NCI-H226 (cell line): ENCODE measurements around the gene JMJD1C.

Source experiments
- DNase-seq: peaks from one replicate; pipeline ENCODE4 v3.0.0-alpha.2; 2015

Gene JMJD1C

DNA sequence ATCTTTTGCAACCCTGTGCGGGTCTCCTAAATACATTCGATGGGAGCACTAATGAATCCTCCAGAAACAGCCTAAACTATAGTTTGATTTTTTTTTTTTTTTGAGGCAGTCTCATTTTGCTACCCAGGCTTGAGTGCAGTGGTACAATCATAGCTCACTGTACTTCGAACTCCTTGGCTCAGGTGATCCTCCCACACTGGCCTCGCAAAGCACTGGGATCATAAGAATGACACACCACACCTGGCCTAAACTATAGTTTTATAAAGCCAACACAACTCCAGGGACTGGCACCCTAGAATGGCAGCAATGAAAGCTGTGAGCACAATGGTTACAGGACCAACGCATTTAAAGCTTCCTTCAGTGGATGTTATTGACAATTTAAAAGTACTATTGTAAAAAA, 14.5 kb upstream of the JMJD1C start:
- DNase-seq: no peak

DNA sequence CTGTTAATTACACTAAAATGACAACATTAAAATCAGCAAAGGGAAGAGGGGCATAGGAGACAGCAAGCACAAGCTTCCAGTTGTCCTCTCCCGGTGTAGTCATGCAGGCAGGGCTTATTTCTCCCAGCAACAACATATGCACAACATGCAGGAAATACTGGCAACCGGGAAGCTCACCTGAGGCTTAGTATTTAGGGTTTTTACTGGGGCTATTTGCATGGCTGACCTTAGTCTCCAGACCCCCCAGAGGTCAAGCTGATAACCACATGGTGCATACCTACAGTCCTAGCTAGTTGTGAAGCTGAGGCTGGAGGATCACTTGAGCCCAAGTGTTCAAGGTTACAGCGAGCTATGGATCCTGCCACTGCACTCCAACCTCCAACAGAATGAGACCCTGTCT, 12.8 kb upstream of the JMJD1C start:
- no peak for DNase-seq

DNA sequence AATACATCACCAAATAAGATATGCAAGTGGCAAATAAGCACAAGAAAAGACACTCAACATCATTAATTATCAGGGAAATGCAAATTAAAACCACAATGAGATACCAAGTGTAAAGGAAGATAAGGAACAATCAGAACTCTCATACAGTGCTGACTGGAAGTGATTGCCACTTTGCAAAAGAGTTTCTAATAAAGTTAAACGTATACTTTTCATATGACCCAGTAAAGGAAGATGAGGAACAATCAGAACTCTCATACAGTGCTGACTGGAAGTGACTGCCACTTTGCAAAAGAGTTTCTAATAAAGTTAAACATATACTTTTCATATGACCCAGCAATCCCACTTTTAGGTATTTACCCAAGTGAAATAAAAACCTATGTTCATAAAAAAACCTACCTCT, 12.2 kb upstream of the JMJD1C start:
- DNase-seq: no peak

DNA sequence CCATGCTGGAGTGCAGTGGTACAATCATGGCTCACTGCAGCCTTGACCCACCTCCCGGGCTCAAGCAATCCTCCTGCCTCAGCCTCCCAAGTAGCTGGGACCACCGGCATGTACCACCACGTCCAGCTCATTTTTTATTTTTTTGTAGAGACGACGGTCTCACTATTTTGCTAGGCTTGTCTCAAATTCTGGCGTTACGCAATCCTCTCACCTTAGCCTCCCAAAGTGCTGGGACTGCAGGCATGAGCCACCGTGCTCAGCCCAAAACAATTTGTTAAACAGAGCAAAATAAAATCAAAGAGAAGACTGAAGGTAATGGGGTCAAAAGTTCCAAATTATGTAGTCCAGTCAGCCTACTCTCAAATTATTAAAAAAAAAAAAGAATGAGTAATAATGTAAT, 8.7 kb upstream of the JMJD1C start:
- DNase-seq: no peak

DNA sequence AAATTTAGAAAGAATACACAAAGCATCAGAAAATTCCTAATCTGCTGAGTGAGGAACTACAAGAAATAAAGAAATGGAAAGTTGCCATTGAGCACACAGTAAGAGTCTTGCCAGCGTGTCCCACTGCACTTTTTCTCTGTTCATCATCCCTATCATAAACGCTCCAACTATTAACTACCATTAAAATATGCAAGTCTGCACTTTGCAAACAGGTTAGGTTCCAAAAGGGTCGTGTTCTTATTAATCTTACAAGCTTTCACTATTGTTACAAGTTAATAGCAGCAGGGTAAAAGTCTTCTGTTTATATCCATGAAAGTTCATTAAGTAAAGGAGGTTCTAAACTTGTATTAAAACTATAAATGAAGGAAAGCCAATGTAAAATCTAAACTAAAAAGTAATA, 5.2 kb upstream of the JMJD1C start:
- DNase-seq: no peak

DNA sequence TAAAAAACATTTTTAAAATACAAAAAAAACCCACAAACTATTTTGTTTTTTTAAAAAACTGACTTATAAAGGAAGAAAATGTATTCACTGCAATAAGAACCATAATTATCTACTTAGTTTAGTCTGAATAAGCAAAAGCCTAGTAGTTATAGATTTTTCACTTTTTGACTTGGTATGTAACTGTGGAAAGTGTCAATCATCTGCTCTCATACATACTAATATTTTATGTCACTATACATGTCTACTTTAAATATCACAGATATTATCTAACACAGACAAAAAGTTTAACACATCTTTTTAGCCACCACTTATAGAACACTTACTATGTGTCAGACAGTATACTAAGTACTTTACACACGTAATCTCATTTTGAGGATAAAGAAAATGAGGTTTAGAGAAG, 3.2 kb upstream of the JMJD1C start:
- DNase-seq: no peak

DNA sequence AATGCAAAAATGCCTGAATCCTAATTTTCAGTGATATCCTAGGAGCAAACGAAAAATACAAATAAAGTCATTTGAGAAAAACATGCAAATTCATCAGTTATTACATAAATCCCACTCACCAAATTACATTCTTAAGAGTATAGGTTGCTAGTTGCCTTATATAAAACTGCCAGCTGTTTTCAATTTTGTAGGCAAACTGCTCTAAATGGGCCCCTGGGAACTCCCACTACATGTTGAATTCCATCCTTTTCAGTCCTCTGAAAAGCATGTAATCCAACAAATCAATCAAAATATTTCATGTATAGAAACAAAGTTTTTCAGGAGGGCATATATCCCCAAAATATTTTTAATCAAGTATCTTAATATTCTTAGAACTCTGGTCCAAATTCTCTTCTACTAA, 2.1 kb upstream of the JMJD1C start:
- no peak for DNase-seq

DNA sequence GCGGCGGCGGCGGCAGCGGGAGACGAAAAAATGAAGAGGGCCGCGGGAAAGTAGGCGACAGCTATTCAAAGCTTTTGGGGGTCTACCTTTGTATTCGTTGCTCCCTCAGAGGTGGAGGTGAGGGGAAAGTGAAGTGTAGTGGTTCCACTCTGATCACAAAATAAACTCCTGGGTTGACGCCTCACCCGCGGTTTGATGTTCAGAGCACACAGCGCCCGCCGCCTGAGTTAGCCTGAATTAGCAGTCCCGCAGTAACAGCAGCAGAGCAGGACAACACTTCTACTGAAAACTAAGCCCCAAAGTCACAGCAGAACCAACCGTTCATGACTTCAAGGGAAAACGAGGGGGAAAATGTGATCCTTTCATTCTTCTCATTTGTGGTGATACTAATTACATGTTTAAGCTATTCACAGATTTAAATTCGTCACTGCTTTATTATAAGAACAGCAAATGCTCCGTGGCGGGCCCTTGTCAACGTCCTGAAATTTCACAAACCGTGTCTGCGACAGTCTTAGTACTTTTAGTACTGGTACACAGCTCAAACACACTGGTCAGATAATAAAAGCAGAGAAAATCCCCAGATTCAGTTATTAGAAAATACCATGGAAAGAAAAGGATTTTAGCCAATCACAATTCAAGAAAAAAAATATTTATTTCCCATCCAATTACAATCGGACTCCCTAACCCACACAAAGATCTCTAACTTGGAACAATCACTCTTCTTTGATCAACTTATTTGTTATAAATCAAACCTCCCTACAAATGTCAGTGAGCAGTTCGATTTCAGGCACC, 563 bp upstream of the JMJD1C start:
- DNase-seq: peak; percentile 21

DNA sequence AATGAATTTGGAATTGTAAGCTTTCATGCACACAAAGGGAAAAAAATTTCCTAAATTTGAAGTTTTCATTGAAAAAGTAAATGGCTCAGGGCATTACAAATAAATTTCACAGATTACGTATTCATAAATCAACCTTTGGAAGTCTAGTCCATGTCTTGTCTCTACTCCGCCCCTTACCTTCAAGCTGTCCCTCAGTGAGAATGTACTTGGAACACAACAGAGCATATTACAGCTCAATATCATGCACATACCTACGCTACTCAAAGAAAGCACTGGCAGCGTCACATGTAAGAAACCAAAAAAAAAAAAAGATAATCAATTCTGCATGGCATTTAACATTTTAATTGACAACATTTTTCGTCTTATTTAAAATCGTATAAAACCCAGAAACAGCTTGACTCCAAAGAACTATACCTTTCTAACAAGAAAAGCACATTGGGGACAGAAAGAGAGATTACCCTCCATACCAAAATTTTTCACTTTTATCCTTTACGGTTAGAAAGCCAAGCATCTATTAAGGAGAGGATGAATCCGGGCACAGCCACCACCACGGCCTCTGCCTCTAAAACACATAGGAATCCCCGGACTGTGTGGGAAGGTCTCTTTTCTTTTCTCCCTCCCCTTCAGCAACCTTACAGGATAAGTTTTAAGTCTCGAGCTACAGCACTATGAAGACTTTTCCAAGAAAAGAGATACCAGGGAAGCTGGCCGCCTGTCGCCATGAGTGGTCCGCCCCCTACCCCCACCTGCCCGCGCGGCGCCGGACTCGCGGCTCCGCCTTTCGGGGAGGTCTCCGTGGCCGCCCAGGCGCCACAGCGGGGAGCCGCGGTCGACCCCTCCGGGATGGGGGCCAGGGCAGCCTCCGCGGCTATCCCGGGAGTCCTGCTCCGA, 1.1 kb downstream of the JMJD1C start:
- DNase-seq: peak; percentile 10

DNA sequence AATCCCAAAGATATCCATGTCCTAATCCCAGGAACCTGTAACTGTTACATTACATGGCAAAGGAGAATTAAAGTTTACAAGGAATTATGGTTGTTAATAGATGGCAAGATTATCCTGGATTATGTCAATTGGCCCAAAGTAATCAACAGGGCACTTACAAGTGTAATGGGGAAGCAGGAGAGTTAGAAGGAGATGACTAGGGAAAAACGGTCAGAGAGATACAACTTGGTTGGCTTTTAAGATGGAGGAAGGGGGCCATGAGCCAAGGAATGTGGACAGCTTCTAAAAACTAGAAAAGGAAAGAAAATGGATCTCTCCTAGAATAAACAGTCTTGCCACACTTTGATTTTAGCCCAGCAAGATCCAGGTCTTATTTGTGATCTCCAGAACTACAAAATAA, 3.3 kb downstream of the JMJD1C start:
- no peak for DNase-seq

DNA sequence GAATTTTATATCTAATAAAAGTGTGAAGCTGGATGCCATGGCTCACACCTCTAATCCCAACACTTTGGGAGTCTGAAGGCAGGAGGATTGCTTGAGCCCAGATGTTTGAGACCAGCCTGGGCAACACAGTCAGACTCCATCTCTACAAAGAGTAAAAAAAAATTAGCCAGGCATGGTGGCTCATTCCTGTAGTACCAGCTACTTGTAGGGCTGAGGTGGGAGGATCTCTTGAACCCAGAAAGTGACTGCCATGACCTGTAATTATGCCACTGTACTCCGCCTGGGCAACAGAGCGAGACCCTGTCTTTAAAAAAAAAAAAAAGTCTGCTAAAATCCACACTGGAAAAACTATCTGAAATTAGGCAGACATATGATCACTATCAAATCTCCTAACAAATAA, 7.6 kb downstream of the JMJD1C start:
- no peak for DNase-seq

DNA sequence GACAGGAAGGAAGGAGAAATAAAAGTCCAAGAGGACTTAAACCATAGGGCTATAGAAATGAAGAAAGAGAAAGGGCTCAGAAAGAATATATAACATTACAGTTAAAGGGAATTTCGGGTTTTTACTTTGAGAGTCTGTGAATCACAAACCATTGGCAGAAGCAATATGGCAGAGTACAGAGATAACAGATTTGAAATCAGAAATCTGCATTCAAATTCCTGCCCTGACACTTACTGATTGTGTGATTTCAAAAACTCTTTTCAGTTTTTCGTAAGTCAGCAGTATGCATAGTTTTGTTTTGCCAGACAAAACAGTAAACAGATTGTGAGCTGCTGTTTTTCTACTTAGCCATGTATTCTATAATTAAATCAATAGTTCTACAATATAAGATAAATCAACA, 8.2 kb downstream of the JMJD1C start:
- DNase-seq: no peak

DNA sequence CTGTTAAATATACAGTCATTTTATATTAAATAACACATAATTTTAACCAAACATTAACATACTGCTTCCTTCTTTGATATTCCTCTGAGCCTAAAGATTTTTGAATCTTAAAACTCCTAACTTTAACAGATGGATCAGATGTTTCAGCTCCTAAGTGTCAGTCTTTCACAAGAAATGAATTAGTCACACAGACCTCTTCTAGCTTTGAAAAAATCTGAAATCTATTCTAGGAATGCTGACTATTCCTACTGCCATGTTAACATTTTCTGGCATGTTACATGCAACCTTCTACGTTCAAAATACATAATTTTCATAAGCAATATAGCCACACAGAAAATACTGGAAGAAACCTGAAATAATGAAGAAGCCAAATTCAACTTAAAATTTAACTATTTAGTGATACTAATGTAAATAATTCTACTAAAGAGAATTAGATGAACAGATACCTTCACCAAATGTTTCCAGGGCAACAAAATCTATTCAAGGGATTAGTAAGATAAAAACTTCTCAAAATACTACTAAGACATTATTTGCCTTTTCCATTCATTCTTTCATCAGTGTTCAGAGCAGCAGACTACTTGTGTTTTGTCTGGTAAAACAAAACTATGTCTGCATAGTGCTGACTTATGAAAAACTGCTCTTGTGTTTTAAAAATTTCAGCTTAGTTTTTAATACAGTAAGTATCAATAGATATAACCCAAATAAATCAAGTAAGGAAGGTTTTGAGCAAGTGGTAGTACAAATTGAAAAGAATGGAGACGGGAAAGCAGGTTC, 9.2 kb downstream of the JMJD1C start:
- DNase-seq: peak; percentile 67

DNA sequence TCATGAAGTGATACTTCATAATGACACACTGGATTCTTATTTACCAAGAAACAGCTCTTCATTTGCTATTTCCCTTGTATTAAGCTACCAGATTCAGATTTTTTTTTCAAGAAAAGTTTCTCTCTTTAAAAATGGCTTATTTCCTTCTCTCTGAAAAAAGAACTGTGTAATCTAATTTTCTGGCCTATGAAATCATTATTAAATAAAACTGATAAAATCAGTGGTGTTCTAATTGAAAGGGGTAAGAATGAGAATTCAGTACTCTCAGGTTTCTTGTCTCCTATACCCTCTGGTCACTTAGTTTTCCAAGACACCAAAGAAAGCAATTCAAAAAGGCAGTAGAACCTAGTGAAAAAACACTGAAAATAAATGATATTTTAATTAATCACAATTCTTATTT, 10.3 kb downstream of the JMJD1C start:
- DNase-seq: no peak

DNA sequence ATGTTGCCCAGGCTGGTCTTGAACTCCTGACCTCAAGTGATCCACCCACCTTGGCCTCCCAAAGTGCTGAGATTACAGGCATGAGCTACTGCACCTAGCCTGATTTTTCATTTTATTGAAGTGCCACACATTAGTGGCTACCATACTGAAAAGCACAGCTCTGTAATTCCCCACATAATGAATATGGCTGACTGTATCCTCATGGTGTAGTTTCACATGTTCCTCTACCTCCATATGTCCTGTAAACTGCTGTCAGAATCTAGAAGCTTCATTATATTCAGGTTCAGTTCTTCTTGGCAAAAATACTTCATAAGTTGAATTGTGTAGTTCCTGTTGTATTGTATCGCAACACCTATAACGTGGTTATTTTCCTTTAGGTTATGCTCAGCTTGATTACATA, 11.1 kb downstream of the JMJD1C start:
- no peak for DNase-seq

DNA sequence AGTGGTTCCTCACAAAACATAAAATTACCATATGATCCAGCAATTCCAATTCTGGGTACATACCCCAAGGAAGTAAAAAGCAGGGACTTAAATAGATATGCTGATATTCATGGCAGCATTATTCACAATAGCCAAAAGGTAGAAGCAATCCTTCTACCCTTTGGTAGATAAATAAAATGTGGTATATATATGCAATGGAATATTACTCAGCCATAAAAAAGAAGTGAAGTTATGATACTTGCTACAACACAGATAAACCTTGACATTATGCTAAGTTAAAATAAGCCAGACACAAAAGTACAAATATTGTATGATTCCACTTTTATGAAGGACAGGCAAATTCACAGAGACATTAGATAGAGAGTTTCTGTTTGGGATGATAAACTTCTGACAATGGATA, 13.3 kb downstream of the JMJD1C start:
- no peak for DNase-seq

DNA sequence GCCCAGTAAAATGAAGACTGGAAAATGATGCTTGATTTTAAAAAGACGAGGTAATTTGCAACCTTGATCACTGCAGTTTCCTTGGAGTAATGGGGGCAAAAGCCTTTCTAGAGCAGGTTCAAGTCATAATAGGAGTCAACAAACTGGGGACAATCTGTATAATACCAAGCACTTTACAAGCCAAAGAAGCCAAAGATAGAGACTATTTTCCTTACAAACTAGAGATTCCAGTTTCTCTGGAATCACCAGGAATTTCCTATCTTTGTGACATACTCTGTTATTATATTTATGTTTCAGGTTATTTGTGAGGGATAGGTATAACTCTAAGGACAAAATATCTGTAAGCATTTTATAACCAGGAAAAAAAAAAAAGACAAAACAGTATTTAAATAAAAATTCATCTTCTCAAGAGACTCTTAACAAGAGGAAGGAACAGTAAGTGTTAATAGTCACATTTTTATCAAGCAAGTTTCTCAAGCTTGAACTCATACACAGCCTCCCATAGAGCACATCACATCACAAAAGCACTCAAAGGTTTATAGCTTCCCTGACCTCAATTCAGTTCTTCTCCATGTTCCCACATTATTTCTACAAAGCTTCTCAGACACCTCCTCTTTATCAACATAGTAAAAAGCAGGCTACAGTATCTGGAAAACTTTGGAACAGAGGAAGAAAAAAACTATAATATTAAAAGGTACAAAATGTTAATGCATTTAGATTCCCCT, 18.9 kb downstream of the JMJD1C start:
- DNase-seq: no peak

DNA sequence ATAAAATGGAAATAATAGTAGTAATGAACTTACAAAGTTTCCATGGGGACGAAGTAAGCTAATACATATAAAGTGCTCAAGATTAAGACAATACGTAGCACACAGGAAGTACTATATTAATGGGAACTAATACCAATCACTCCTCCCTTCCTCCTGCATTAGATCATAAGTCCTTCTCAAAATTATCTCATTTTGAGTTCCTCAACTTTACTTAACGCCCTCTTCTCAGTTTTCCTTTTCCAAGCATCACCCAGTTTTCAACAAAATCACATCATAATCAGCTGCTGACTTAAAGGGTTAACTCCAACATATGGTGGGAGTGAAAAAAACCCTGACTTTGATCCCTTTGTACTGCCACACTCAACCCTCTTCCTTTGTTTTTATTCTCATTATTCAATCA, 24.4 kb downstream of the JMJD1C start:
- DNase-seq: no peak

DNA sequence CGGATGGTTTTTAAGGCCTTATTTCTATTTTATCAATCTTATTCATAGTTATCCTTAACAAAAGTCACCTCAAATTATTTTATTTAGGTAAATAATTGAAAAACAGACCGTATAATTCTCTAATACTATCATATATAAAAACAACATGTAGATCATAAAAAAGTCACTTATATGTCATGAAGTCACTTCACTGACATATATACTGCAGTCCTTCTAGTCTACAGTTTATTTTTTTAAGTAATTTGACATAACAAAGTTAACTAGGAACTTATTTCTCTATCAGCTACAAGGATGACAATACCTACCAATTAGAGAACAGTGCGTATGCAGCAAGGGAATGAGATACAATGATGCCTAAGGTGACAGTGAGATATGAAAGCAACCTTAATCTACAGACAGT, 26.2 kb downstream of the JMJD1C start:
- no peak for DNase-seq

DNA sequence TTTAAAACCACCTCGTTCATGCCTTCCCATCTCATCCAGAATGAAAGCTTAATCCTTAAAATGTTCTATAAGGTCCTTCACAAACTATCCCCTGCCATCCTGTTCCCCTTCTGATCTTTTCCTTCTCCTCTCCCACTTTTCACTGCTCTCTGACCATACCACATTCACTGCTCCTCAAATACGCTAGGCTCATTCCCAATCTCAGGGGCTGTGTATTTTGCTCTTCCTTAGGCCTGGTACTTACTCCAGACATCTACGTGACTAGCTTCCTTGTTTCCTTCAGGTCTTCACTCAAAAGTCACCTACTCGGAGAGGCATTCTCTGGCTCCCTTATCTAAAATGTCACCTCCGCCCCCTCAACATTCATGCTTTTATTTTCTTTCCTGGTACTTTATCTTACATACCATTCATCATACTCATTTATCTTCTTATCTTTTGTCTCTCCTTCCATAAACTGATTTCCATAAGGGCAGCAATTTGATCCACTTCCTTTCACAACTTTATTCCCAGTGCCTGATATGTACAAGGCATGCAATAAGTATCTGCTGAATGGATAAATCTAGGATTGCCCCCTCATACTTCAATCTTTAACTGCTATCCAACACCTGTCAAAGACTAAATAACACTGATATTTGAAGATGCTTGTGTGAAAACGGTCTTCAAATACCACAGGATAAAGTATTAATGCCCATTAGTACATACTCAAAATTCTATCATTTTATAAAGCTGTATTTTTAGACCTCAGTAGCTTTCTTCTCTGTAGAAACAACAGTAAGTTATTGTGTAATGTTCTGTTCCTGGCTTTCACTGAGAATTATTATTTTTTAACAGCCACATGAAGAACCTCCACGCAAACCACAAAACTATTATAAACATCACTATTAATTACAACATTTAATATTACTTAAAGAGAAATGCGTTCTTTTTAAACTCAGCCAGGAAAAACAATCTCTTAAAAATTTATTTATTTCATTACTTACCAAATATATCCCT, 27.0 kb downstream of the JMJD1C start:
- DNase-seq: peak; percentile 69

DNA sequence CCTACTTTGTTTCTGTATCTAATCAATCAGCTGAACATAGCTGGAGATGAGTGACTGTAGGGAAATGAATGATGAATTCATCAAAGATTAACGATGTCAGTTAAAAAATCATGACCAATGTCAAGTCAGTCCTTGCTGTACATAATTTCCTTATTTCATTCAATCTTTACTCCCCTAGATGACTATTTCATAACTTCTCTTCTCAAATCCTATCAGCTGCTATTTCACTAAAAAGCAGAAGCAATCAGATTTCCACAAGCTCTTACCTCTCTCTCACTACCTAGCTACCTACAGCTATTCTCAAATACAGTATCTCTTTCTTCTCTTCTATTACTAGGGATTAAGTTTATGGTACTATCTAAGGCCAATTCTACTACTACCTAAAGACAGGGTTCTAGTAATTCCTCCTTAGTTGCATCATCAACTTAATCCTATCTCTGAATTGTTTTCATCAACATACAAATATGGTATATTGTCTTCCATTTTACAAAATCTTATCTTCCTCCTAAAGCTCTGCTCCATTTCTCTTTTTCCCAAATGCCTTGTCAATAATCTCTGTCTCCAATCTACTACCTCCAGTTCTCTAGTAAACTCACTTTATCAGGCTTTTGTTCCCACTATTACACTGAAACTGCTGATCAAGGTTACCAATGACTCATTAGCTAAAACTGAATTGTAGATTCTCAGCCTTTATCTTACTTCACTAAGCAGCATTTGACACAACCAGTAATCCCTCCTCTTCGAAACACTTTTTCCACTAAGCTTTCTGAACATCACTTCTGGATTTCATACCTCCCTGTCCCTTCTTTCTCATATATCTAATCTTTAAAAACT, 28.4 kb downstream of the JMJD1C start:
- DNase-seq: peak; percentile 51
